ENCODE measurements around the gene AXL. TPM values are rescaled to one million over a fixed set of nuclear protein-coding genes. Genes with fewer than 3 reads are reported as not detected.

Gene AXL
- total RNA-seq, 1 experiment from 2014 or later: 236 TPM

Other genes with a start within 250 kb of the AXL start
- gene CYP2B6, start 227.9 kb upstream of the AXL start, total RNA-seq (2021): not detected in 2 replicates
- not detected in 2 replicates for gene CYP2A13, start 130.8 kb upstream of the AXL start, total RNA-seq (2021)
- gene CYP2F1, start 104.8 kb upstream of the AXL start, total RNA-seq (2021): not detected in 2 replicates
- 6.8 and 14.9 TPM in 2 replicates for gene CYP2S1, start 26.0 kb upstream of the AXL start, total RNA-seq (2021)
- gene HNRNPUL1, start 45.1 kb downstream of the AXL start, total RNA-seq (2021): 248 and 266 TPM in 2 replicates
- 24.1 and 26.4 TPM in 2 replicates for gene CCDC97, start 90.9 kb downstream of the AXL start, total RNA-seq (2021)
- 67.9 and 74.9 TPM in 2 replicates for gene TGFB1, start 134.7 kb downstream of the AXL start, total RNA-seq (2021)
- gene B9D2, start 144.9 kb downstream of the AXL start, total RNA-seq (2021): 8.0 and 10.8 TPM in 2 replicates
- gene TMEM91, start 157.3 kb downstream of the AXL start, total RNA-seq (2021): 21.9 and 31.0 TPM in 2 replicates
- 37.7 and 43.7 TPM in 2 replicates for gene EXOSC5, start 178.1 kb downstream of the AXL start, total RNA-seq (2021)
- gene BCKDHA, start 178.6 kb downstream of the AXL start, total RNA-seq (2021): 26.3 and 28.4 TPM in 2 replicates
- gene B3GNT8, start 208.2 kb downstream of the AXL start, total RNA-seq (2021): 0.20 TPM in 1 of 2 replicates, not detected in the other
- 38.6 and 42.6 TPM in 2 replicates for gene DMAC2, start 220.7 kb downstream of the AXL start, total RNA-seq (2021)
- not detected in 2 replicates for gene ERICH4, start 223.9 kb downstream of the AXL start, total RNA-seq (2021)